SJCRH30 (cell line): ENCODE data around the gene TP53TG3. TPM values are rescaled to one million over a fixed set of nuclear protein-coding genes. Genes with fewer than 3 reads are reported as not detected.
"Not testable (repeated sequence)": the region's sequence is repeated elsewhere in the genome, so short reads cannot be mapped to it uniquely, and the experiment has no call there.

Experiments used
- DNase-seq, 2 experiments: peaks; one replicate each; pipeline ENCODE4 v3.0.0-alpha.2; 2015 to 2020
- H3K27ac ChIP-seq: fragments of 250-450 bp; sonication (Bioruptor Pico); 2 replicates; pipeline ENCODE4 v1.5.1; 2020; ENCODE audit warnings: mild to moderate bottlenecking, moderate library complexity
- H3K27me3 ChIP-seq: fragments of 250-450 bp; sonication (Bioruptor Pico); 2 replicates; pipeline ENCODE4 v1.5.1; 2020; ENCODE audit warnings: mild to moderate bottlenecking, moderate library complexity
- H3K36me3 ChIP-seq: fragments of 250-450 bp; sonication (Bioruptor Pico); 2 replicates; pipeline ENCODE4 v1.5.1; 2020; ENCODE audit warnings: mild to moderate bottlenecking, moderate library complexity
- H3K4me1 ChIP-seq: fragments of 250-450 bp; sonication (Bioruptor Pico); 2 replicates; pipeline ENCODE4 v1.5.1; 2020; ENCODE audit warnings: mild to moderate bottlenecking, moderate library complexity
- H3K4me3 ChIP-seq: fragments of 250-450 bp; sonication (Bioruptor Pico); 2 replicates; pipeline ENCODE4 v1.5.1; 2020; ENCODE audit warnings: mild to moderate bottlenecking, moderate library complexity
- H3K9me3 ChIP-seq: fragments of 250-450 bp; sonication (Bioruptor Pico); replicated peaks from 2 replicates; pipeline ENCODE4 v1.5.1; 2020; ENCODE audit warnings: mild to moderate bottlenecking, moderate library complexity
- total RNA-seq: library from RNA; depleted of rRNA; stranded (reverse); fragments of >200 nt; shearing (Covaris generic); gene quantifications from 2 replicates; pipeline ENCODE4 v1.2.3, GENCODE V29; 2014; rRNA removed

The TP53TG3 gene, protein sequence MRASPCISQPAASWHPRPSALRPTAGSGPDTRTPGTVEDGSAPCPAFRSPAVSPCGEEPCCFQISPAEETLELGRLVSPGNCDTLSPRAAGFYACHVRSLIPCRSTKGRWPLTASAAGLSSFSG
- not detected in 2 replicates for total RNA-seq

- H3K4me1 ChIP-seq, H3K27me3 ChIP-seq, H3K27ac ChIP-seq, H3K9me3 ChIP-seq, H3K4me3 ChIP-seq, H3K36me3 ChIP-seq, DNase-seq: not testable (repeated sequence)
Observed at GRCh38 chr16:32676065-32676464, at the start of gene TP53TG3. TSS of gene TP53TG3 (minus strand) at chr16:32676165. CDS start at chr16:32676097, 68 bp downstream.

- H3K4me3 ChIP-seq, H3K36me3 ChIP-seq, H3K27me3 ChIP-seq, H3K4me1 ChIP-seq, H3K27ac ChIP-seq, DNase-seq, H3K9me3 ChIP-seq: not testable (repeated sequence)
Observed at GRCh38 chr16:32650876-32651275, 25.1 kb downstream of the TP53TG3 start.

- H3K36me3 ChIP-seq, H3K9me3 ChIP-seq, H3K4me1 ChIP-seq, DNase-seq, H3K27ac ChIP-seq, H3K4me3 ChIP-seq, H3K27me3 ChIP-seq: not testable (repeated sequence)
Observed at GRCh38 chr16:32647562-32647961, 28.4 kb downstream of the TP53TG3 start.

- H3K27ac ChIP-seq, H3K4me3 ChIP-seq, H3K36me3 ChIP-seq, H3K4me1 ChIP-seq, H3K27me3 ChIP-seq, DNase-seq, H3K9me3 ChIP-seq: not testable (repeated sequence)
Observed at GRCh38 chr16:32646780-32647179, 29.2 kb downstream of the TP53TG3 start.

DNA sequence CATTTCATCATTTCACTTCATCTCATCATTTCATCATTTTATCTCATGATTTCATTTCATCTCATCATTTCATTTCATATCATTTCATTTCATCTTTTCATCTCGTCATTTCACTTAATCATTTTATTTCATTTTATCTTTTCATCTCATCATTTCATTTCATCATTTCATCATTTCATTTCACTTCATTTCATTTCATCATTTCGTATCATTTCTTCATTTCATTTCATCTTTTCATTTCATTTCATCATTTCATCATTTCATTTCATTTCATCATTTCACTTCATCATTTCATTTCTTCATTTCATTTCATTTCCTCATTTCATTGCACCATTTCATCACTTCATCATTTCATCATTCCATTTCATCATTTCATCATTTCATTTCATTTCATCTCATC is 29.8 kb downstream of the TP53TG3 start:
- not testable (repeated sequence) for DNase-seq

DNA sequence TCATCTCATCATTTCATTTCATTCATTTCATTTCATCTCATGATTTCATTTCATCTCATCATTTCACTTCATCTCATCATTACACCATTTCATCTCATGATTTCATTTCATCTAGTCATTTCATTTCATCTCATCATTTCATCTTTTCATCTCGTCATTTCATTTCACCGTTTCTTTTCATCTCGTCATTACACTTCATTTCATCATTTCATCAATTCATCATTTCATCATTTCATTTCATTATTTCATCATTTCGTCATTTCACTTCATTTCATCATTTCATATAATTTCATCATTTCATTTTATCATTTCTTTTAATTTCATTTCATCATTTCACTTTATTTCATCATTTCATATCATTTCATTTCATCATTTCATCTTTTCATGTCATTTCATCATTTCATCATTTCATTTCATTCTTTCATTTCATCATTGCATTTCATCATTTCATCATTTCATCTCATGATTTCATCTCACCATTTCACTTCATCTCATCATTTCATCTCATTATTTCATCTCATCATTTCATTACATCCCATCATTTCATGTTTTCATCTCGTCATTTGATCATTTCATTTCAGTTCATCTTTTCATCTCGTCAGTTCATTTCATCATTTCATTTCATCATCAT is 30.6 kb downstream of the TP53TG3 start:
- not testable (repeated sequence) for H3K36me3 ChIP-seq, H3K27ac ChIP-seq, H3K9me3 ChIP-seq, DNase-seq, H3K4me1 ChIP-seq, H3K4me3 ChIP-seq, H3K27me3 ChIP-seq

More for the DNA sequence above, 29.8 kb downstream of the TP53TG3 start:
- H3K27me3 ChIP-seq, H3K36me3 ChIP-seq, H3K4me1 ChIP-seq, H3K4me3 ChIP-seq, H3K9me3 ChIP-seq, H3K27ac ChIP-seq: not testable (repeated sequence)

GRCh38 chr16:32644715-32645114 is 31.2 kb downstream of the TP53TG3 start:
- not testable (repeated sequence) for H3K9me3 ChIP-seq, H3K27ac ChIP-seq, H3K36me3 ChIP-seq, H3K4me1 ChIP-seq, DNase-seq, H3K4me3 ChIP-seq, H3K27me3 ChIP-seq

DNA sequence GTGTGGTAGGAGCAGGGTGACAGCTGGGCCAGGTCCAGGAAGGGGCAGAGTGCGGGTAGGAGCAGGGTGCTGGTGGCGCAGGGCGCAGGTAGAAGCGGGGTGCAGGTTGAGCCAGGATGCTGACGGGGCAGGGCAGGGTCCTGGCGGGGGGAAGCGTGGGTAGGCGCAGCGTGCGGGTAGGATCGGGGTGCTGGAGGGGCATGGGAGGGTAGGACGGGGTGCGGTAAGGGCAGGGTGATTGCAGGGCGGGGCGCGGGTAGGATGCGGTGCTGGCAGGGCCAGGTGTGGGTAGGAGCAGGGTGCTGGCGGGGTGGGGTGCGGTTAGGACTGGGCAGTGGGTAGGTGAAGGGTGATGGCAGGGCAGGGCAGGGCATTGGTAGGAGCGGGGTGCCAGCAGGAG is 38.4 kb downstream of the TP53TG3 start:
- not testable (repeated sequence) for H3K9me3 ChIP-seq, H3K27ac ChIP-seq, H3K4me3 ChIP-seq, H3K4me1 ChIP-seq, H3K36me3 ChIP-seq, DNase-seq, H3K27me3 ChIP-seq

GRCh38 chr16:32632096-32632495 is 43.9 kb downstream of the TP53TG3 start:
- H3K27me3 ChIP-seq, H3K9me3 ChIP-seq, DNase-seq, H3K27ac ChIP-seq, H3K4me3 ChIP-seq, H3K4me1 ChIP-seq, H3K36me3 ChIP-seq: not testable (repeated sequence)
